Stimulated activated CD8-positive, alpha-beta memory T cell treated with anti-CD3 and anti-CD28 coated beads, Interleukin-7, amount 100 ng/mL, for 1 hour (primary cell): ENCODE results near the gene DOCK8.

ENCODE experiments used
- DNase-seq, 2 donors: peaks; one replicate each; pipeline ENCODE4 v3.0.0-alpha.2; 2020; ENCODE audit warnings: low read depth in 2 of 2

DOCK8 gene

DNA sequence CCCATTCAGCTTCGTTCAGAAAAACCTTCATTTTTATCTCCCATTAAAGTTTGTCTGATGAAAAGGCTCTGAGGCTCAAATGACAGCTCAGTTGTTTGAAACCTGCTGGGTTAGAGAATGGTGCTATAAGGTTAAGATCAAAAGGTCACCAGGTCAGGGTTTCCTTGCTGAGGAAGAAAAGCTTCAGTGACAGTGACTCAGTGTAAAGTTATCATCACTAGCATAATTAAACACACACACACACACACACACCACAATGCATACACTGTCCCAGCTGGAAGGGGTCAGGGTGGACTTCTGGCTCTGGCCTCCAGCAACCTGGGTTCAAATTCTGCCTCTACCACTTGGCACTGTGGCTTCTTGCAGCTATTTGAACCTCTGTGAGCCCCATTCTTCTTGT, 281.1 kb downstream of the DOCK8 start:
- DNase-seq: no peak

DNA sequence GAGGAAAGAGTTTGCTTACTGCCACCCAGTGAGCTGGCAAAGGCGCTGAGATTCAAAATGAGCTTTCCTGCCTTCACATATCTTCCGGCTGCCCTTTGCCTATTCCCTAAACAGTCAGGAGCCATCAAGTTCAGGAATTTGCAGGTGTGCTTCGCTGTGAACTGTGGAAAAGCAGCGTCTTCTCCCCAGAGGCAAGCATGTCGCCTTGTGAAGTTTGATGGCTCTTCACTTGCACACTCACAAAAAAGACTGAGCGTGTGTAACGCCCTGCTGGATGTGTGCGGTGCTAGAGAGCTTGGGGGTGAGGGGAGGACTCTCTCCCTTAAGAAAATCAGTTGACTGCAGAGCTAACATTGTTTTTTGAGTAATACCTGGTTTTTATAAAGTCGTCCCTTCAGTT, 288.7 kb downstream of the DOCK8 start:
- no peak for DNase-seq

DNA sequence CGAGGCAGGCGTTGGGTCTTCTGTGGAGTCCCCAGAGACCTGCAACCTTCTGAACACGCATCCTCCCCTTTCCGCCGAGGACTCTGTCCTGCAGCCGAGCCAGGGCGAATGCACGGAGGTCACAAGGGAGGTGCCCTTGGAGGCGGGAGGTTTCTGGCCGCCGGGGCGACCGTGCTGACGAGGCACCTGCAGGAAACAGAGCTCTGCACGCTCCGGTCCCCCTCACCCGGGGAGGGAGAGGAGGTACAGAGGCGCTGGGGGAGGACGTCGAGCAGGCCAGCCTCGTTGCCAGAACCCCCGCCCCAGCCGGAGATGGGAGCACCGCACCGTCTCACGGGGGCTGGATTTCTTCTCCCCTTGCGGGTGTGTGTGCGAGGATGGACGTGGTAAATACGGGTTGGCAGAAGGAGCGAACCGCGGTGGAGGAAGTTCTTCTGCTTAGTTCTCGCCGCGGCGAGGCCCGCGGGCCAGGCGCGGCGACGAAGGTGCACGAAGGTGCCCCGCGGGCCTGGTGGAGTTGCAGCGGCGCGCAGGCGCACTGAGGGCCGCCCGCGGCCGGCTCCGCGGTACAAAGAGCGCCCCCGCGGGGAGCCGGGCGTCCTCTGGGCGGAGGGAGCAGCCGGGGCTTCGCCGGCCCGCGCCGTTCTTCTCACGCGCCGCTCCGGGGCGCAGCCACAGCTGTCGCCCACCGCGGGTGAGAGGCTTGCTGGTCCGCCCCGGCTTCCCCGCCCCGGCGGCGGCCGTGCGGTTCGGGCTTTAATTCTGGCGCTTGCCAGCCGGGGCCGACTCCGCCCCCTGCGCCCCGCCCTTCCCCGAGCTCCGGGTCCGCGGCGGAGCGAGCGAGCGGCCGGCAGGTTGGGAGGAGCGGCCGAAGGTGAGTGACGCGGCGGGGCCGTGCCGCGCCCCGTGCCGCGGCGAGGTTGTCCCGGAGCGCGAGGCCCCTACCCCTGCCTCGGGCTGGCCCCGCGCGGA, 289.5 kb downstream of the DOCK8 start, which contains the start of gene KANK1:
Gene KANK1 (plus strand): TSS at position 815 of the 972 bp plus-strand sequence.
- DNase-seq: peak; percentile 44 to 45

DNA sequence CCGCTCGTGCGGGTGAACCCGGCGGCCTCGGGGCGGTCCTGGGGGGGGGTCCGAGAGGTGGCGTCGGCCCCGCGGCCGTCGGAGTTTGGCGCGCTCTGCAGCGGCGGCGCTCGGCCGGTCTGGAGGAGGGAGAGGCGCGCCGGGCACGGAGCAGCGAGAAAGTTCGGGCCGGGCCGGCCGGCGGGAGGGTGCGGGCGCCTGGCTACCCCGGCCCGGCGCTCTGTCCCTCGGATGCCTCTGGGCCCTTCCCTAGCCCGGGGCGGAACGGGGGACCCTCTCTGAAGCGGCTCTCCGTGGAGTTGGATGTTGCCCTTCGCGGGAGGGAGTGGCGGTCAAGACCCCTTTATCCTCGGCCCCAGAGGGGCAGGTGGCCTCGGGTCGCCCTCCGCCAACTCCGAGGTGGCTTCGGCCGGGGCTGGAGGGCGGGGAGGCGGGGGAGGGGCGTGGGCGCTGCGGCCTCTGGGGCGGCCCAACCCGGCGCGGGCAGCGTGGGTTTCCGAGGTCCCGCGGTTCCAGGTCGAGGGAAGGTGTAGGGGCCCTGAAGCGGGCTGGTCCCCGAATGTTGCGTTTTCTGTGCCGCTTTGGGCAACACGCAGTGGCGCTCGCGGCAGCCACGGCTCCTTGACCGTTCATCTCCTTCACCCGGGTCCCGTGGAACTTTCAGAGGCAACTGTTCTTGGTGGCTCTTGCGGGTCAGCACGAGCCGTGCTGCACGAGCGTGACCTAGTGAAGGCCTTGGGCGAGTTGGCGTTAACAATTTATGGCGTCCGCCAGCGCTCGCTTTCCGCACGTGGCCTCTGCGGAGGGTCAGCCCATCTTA, 290.5 kb downstream of the DOCK8 start:
- DNase-seq: no peak

DNA sequence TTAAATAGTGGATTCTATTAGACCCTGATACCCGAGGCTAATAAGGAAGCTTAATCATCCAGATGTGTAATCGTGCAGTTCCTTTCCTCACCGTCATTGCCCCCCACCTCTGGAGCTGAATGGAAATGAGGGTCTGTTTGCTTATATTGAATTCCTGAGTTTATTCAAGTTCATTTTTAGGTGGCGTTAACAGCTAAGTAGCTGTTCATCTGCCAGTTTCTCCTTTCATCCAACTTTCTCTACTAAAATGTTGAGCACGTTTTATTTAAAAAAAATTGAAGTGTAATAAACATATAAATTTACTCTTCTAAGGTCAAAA, 291.0 kb downstream of the DOCK8 start:
- no peak for DNase-seq

- DNase-seq: no peak
These were observed 291.6 kb downstream of the DOCK8 start for GRCh38 chr9:506281-506680.

DNA sequence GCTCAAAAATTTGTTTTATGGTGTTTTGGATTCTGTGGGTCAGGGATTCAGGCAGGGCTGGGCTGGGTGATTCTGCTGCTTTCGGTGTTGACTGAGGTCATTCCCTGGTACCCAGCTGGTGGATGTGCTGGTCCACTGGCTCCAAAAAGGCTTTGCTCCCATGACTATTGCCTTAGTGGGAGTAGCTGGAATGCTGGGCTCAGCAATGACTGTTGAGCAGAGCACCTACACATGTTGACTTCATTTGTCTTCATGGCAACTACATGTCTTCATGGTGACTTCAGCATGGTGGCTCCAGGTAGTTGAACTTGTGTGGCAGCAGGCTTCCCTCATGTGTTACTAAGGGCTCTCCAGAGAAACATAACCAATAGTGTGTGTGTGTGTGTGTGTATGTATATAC, 297.2 kb downstream of the DOCK8 start:
- no peak for DNase-seq

GRCh38 chr9:512555-513272, 298.0 kb downstream of the DOCK8 start:
- no peak for DNase-seq
